Measurements from ENCODE around the gene FMN2.

- TF ChIP-seq CTCF (conservative IDR thresholded peaks at IDR 0.05) (no peak), ZFX (IDR thresholded peaks at IDR 0.05) (no peak)
These were observed 35.3 kb upstream of the FMN2 start for GRCh38 chr1:240056350-240056749.
